Endothelial cell of umbilical vein (primary cell): Measurements from ENCODE around the gene RSPH3. TPM values are rescaled to one million over a fixed set of nuclear protein-coding genes. Genes with fewer than 3 reads are reported as not detected.
A peak's percentile ranks its signal among the peaks of the same experiment; 100 is the strongest.

Source experiments
- BruUV-seq: library from RNA; stranded (reverse); fragments of 400-500 nt; replicated peaks from 2 replicates; lab custom pipeline; 2021; lab: Mats Ljungman, UMichigan
- CTCF ChIA-PET: fragments of 300-600, 350-600 bp; sonication (Branson Sonifier 250); formaldehyde crosslinking; loops from one replicate; lab custom pipeline; 2021; ENCODE audit warnings: antibody characterized with exemption, inconsistent platforms; lab: Charles Lee
- POLR2A ChIA-PET: fragments of 300-600, 350-600 bp; sonication (Branson Sonifier 250); formaldehyde crosslinking; loops from one replicate; lab custom pipeline; 2021; ENCODE audit warnings: antibody characterized with exemption, inconsistent platforms; lab: Charles Lee
- DNase-seq: peaks from one replicate; pipeline ENCODE4 v3.0.0-alpha.2; 2011; ENCODE audit warnings: low read depth, low spot score
- FAIRE-seq: peaks from 2 replicates; lab custom pipeline; 2011; peaks lifted over from hg19 to GRCh38; lab: Jason Lieb, UNC
- H2AFZ ChIP-seq: 2 replicates; pipeline ENCODE4 v1.6.0; 2012; ENCODE audit warnings: low read depth, low read length, control low read depth, inconsistent platforms
- H3K27ac ChIP-seq: 2 replicates; pipeline ENCODE4 v1.5.1; 2011; ENCODE audit warnings: low read depth, mild to moderate bottlenecking, control low read depth, low read length, moderate library complexity; ENCODE audit not compliant: insufficient read depth
- H3K27me3 ChIP-seq, 2 experiments: 2 replicates each; pipeline versions ENCODE4 v1.6.0 to v1.6.1; 2011; ENCODE audit warnings: low read length in 2 of 2, mixed read lengths in 1 of 2; ENCODE audit not compliant: control insufficient read depth in 2 of 2, insufficient read depth in 2 of 2
- H3K36me3 ChIP-seq, 2 experiments: 2 replicates in 1 of 2; 3 replicates in 1 of 2; pipeline ENCODE4 v1.5.1; 2011; ENCODE audit warnings: low read length in 2 of 2, mild to moderate bottlenecking in 1 of 2, moderate library complexity in 1 of 2; ENCODE audit not compliant: control insufficient read depth in 2 of 2, insufficient read depth in 2 of 2; ENCODE audit errors: extremely low read depth in 1 of 2
- H3K4me1 ChIP-seq: 3 replicates; pipeline ENCODE4 v1.5.1; 2011; ENCODE audit warnings: mild to moderate bottlenecking, low read length; ENCODE audit not compliant: control insufficient read depth, insufficient read depth; ENCODE audit errors: extremely low read depth
- H3K4me2 ChIP-seq: 2 replicates; pipeline ENCODE4 v1.6.1; 2011; ENCODE audit warnings: low read length, control low read depth, mixed read lengths; ENCODE audit not compliant: insufficient read depth
- H3K4me3 ChIP-seq, 3 experiments: fragments of 200-600 bp in 1 of 3; sonication (generic), shearing (Covaris generic) in 1 of 3; replicated peaks in 1 of 3; 2 replicates each; pipeline ENCODE4 v1.5.1; 2011 to 2016; ENCODE audit warnings: control low read depth in 3 of 3, low read length in 3 of 3, mild to moderate bottlenecking in 2 of 3, inconsistent platforms in 1 of 3, low read depth in 1 of 3, moderate library complexity in 1 of 3; ENCODE audit not compliant: insufficient read depth in 1 of 3
- H3K79me2 ChIP-seq: 2 replicates; pipeline ENCODE4 v1.6.0; 2012; ENCODE audit warnings: low read length, inconsistent platforms; ENCODE audit not compliant: control insufficient read depth, insufficient read depth
- H3K9ac ChIP-seq: replicated peaks from 2 replicates; pipeline ENCODE3; 2011; ENCODE audit warnings: low read length, control low read depth; ENCODE audit not compliant: insufficient read depth; ENCODE audit errors: extremely low read depth
- H3K9me1 ChIP-seq: replicated peaks from 3 replicates; pipeline ENCODE4 v1.6.0; 2011; ENCODE audit warnings: mild to moderate bottlenecking, low read length; ENCODE audit not compliant: control insufficient read depth, insufficient read depth; ENCODE audit errors: extremely low read depth
- H3K9me3 ChIP-seq: replicated peaks from 2 replicates; pipeline ENCODE4 v1.5.1; 2012; ENCODE audit warnings: low read length, inconsistent platforms; ENCODE audit not compliant: control insufficient read depth, insufficient read depth
- H4K20me1 ChIP-seq: replicated peaks from 2 replicates; pipeline ENCODE3; 2011; ENCODE audit warnings: mild to moderate bottlenecking, low read length; ENCODE audit not compliant: control insufficient read depth, insufficient read depth; ENCODE audit errors: extremely low read depth
- EZH2 ChIP-seq: IDR thresholded peaks from 2 replicates; pipeline ENCODE4 v1.6.1; 2012; ENCODE audit warnings: borderline replicate concordance, low read depth, mild to moderate bottlenecking, moderate library complexity, low read length, inconsistent platforms; ENCODE audit not compliant: severe bottlenecking
- FOS ChIP-seq: IDR thresholded peaks from 2 replicates; pipeline ENCODE4 v1.6.1; 2011; ENCODE audit warnings: mild to moderate bottlenecking, low read length, moderate library complexity, borderline replicate concordance; ENCODE audit not compliant: insufficient read depth
- GATA2 ChIP-seq: IDR thresholded peaks from 2 replicates; pipeline ENCODE4 v1.7.0; 2011; ENCODE audit warnings: low read depth, mild to moderate bottlenecking, moderate library complexity, mixed read lengths, low read length; ENCODE audit not compliant: insufficient read length, insufficient read depth
- JUN ChIP-seq: IDR thresholded peaks from 2 replicates; pipeline ENCODE4 v1.6.1; 2011; ENCODE audit warnings: borderline replicate concordance, low read depth; ENCODE audit not compliant: insufficient read length, insufficient read depth
- MYC ChIP-seq: IDR thresholded peaks from one replicate; pipeline ENCODE4 v1.6.1; 2011; ENCODE audit warnings: mild to moderate bottlenecking, low read depth, low read length
- POLR2A ChIP-seq: IDR thresholded peaks from 2 replicates; pipeline ENCODE4 v1.6.1; 2012; ENCODE audit warnings: low read depth, mild to moderate bottlenecking, control low read depth, low read length
- POLR2AphosphoS5 ChIP-seq: IDR thresholded peaks from 2 replicates; pipeline ENCODE4 v1.6.1; 2012; ENCODE audit warnings: low read depth, mild to moderate bottlenecking, control low read depth, low read length, moderate library complexity; ENCODE audit not compliant: insufficient read depth
- dilution Hi-C: fragments of 300-500 bp; cut with MboI; formaldehyde crosslinking; loops from one replicate; pipeline ENCODE4 v1.15.0; 2019; ENCODE audit warnings: low sequenced_read_pairs; ENCODE audit not compliant: extremely low pct_ligation_motif_present
- intact Hi-C: fragments of 100-400 bp; cut with micrococcal nuclease; formaldehyde crosslinking; loops from one replicate; pipeline ENCODE4 v1.10.0; 2022
- polyA plus RNA-seq, 4 experiments: library from polyadenylated mRNA; depleted of rRNA in 3 of 4; stranded (reverse) in 3 of 4; unstranded in 1 of 4; fragments of >200 nt; gene quantifications; 2 replicates each; pipeline versions ENCODE4 v1.2.1 to v1.2.3, GENCODE V29; 2011 to 2012; ENCODE audit warnings: missing spikeins in 1 of 4
- total RNA-seq: library from RNA; stranded (reverse); gene quantifications from 2 replicates; pipeline ENCODE4 v1.2.3, GENCODE V29; 2021
- TF ChIP-seq, protein P1 (sequence below), 2 donors: IDR thresholded peaks; 1 replicate in 1 of 2; 2 replicates in 1 of 2; pipeline ENCODE4 v1.5.1; 2011; ENCODE audit warnings: low read length in 2 of 2, mild to moderate bottlenecking in 2 of 2, moderate library complexity in 2 of 2, control low read depth in 1 of 2, inconsistent platforms in 1 of 2, low read depth in 1 of 2; ENCODE audit not compliant: insufficient read depth in 1 of 2; ENCODE audit errors: extremely low read depth in 1 of 2
- TF ChIP-seq, protein P2 (sequence below): IDR thresholded peaks from 2 replicates; pipeline ENCODE4 v1.6.1; 2011; ENCODE audit not compliant: insufficient read depth, insufficient read length

The RSPH3 gene
- total and polyA plus RNA-seq, 2 donors (not counting 3 experiments of a cell fraction or from before 2014, with no cell fraction given) = 0.66 to 3.3 TPM

DNA sequence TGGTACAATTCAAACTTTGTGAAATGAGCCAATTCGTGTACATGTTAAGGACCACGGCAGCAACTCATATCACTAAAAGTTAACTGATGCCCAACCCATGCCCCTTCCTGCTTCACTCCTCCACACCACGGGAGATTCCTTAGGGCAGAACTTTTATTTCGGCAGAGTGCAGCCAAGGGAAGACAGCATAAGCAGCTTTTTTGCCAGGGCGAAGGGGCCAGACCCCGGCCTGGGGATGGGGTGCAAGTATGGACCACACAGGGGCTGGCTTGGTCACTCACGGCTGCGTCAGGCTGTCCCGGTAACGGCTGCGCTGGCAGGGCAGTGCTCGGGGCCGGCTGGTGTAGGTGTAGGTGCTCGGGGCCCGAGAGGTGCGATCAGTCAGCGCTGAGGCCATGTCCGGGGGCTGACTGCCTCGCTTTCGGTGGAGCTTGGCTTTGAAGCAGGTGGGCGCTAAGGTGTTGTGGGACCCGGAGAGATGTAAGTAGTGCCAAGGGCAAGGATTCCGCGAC is 792 bp downstream of the RSPH3 start:
- Histone ChIP-seq H2AFZ (peak overlapping the region; percentile 90), H3K27ac (no peak overlapping the region), H3K4me2 (peak overlapping the region; percentile 96), H3K4me3 (peak overlapping the region; percentile 36 to 78 (median 76)), H3K4me1 (peaks cover 14% of the 10 kb centered on the region), H3K9ac (peak overlapping the region; percentile 59), H3K27me3 (no peaks in the 10 kb centered on the region), H4K20me1 (no peaks in the 10 kb centered on the region), H3K79me2 (no peaks in the 10 kb centered on the region), H3K9me1 (no peaks in the 10 kb centered on the region), H3K9me3 (no peaks in the 10 kb centered on the region), H3K36me3 (no peaks in the 10 kb centered on the region)
- FAIRE-seq = no peak
- dilution Hi-C loops = no loop called here
- peak; percentile 21 for DNase-seq
- ChIA-PET CTCF (interaction anchor here (0.9 to 2.0 kb wide), 6 partner anchors 8 to 294 kb away, joined by 3 to 13 read pairs (median 6); no protein-coding TSS in a partner anchor), POLR2A (no interaction called here)
- BruUV-seq = TSS peak; percentile 53
- intact Hi-C loops = no loop called here
- TF ChIP-seq, protein P1, sequence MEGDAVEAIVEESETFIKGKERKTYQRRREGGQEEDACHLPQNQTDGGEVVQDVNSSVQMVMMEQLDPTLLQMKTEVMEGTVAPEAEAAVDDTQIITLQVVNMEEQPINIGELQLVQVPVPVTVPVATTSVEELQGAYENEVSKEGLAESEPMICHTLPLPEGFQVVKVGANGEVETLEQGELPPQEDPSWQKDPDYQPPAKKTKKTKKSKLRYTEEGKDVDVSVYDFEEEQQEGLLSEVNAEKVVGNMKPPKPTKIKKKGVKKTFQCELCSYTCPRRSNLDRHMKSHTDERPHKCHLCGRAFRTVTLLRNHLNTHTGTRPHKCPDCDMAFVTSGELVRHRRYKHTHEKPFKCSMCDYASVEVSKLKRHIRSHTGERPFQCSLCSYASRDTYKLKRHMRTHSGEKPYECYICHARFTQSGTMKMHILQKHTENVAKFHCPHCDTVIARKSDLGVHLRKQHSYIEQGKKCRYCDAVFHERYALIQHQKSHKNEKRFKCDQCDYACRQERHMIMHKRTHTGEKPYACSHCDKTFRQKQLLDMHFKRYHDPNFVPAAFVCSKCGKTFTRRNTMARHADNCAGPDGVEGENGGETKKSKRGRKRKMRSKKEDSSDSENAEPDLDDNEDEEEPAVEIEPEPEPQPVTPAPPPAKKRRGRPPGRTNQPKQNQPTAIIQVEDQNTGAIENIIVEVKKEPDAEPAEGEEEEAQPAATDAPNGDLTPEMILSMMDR (IDR thresholded peaks at IDR 0.05; ENCODE audit: extremely low read depth in 1 of 2, insufficient read depth in 1 of 2, low read depth in 1 of 2, low read length in 2 of 2) = no peak
- TF ChIP-seq, protein P2, sequence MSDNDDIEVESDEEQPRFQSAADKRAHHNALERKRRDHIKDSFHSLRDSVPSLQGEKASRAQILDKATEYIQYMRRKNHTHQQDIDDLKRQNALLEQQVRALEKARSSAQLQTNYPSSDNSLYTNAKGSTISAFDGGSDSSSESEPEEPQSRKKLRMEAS = no peak
- TF ChIP-seq EZH2 = no peak
- no peak for TF ChIP-seq GATA2
- no peak for TF ChIP-seq POLR2A
- no peak for TF ChIP-seq JUN
- no peak for TF ChIP-seq FOS
- TF ChIP-seq POLR2AphosphoS5 = no peak
- no peak for TF ChIP-seq MYC
